OCI-LY7 (cell line): ENCODE measurements around the gene CLGN. TPM values are rescaled to one million over a fixed set of nuclear protein-coding genes. Genes with fewer than 3 reads are reported as not detected.

Source experiments
- BruUV-seq: library from RNA; stranded (reverse); fragments of 400-500 nt; replicated peaks from 2 replicates; lab custom pipeline; 2021; lab: Mats Ljungman, UMichigan
- CTCF ChIA-PET: fragments of 300-600 bp; sonication (Branson Sonifier 250); formaldehyde crosslinking; loops from one replicate; lab custom pipeline; 2022; ENCODE audit warnings: antibody characterized with exemption; ENCODE audit not compliant: unreplicated experiment; lab: Charles Lee
- POLR2A ChIA-PET: fragments of 300-600 bp; sonication (Branson Sonifier 250); formaldehyde crosslinking; loops from one replicate; lab custom pipeline; 2022; ENCODE audit warnings: antibody characterized with exemption; lab: Charles Lee
- DNase-seq: peaks from one replicate; pipeline ENCODE4 v3.0.0-alpha.2; 2015; ENCODE audit warnings: low spot score
- H2AFZ ChIP-seq: fragments of 200-600 bp; sonication (generic), shearing (Covaris generic); 2 replicates; pipeline ENCODE4 v1.6.1; 2014; ENCODE audit warnings: mild to moderate bottlenecking, antibody characterized with exemption, low read length, moderate library complexity
- H3K27ac ChIP-seq: fragments of 200-600 bp; sonication (generic); 2 replicates; pipeline ENCODE4 v1.5.1; 2014; ENCODE audit warnings: mixed run types, low read depth, mild to moderate bottlenecking, moderate library complexity, low read length, inconsistent platforms; ENCODE audit not compliant: poor library complexity, severe bottlenecking
- H3K36me3 ChIP-seq: fragments of 200-600 bp; sonication (generic); 2 replicates; pipeline ENCODE4 v1.6.1; 2014; ENCODE audit warnings: mild to moderate bottlenecking, antibody characterized with exemption, low read length, moderate library complexity, mixed read lengths; ENCODE audit not compliant: insufficient read depth
- H3K4me1 ChIP-seq: fragments of 200-600 bp; sonication (generic); 2 replicates; pipeline ENCODE4 v1.5.1; 2014; ENCODE audit warnings: mild to moderate bottlenecking, low read length; ENCODE audit not compliant: insufficient read depth, poor library complexity, severe bottlenecking
- H3K4me2 ChIP-seq: fragments of 200-600 bp; sonication (generic); 2 replicates; pipeline ENCODE4 v1.6.1; 2014; ENCODE audit warnings: mild to moderate bottlenecking, low read length
- H3K4me3 ChIP-seq: fragments of 200-600 bp; sonication (generic); 2 replicates; pipeline ENCODE4 v1.5.1; 2014; ENCODE audit warnings: mild to moderate bottlenecking, low read depth, low read length; ENCODE audit not compliant: poor library complexity, severe bottlenecking
- H3K79me2 ChIP-seq: fragments of 200-600 bp; sonication (generic); 2 replicates; pipeline ENCODE4 v1.6.1; 2016; ENCODE audit warnings: low read depth, mild to moderate bottlenecking, low read length, moderate library complexity, mixed read lengths; ENCODE audit not compliant: insufficient read depth
- H3K9me2 ChIP-seq: fragments of 200-600 bp; sonication (generic); 2 replicates; pipeline ENCODE4 v1.6.1; 2016; ENCODE audit warnings: mild to moderate bottlenecking, low read length, mixed read lengths; ENCODE audit not compliant: insufficient read depth
- H3K9me3 ChIP-seq: fragments of 200-600 bp; sonication (generic); 2 replicates; pipeline ENCODE4 v1.6.1; 2014; ENCODE audit warnings: mild to moderate bottlenecking, mixed run types, low read length, mixed read lengths
- H4K20me1 ChIP-seq: fragments of 200-600 bp; sonication (generic); 2 replicates; pipeline ENCODE4 v1.6.1; 2014; ENCODE audit warnings: mild to moderate bottlenecking, antibody characterized with exemption, low read length, moderate library complexity, mixed read lengths; ENCODE audit not compliant: insufficient read depth
- EZH2phosphoT487 ChIP-seq: fragments of 200-600 bp; sonication (generic); IDR thresholded peaks from 2 replicates; pipeline ENCODE4 v1.6.1; 2018; ENCODE audit warnings: low read depth, borderline replicate concordance, mild to moderate bottlenecking, mixed run types, antibody characterized with exemption, low read length, moderate library complexity, mixed read lengths
- intact Hi-C: fragments of 100-400 bp; cut with micrococcal nuclease; formaldehyde crosslinking; loops from one replicate; pipeline ENCODE4 v1.10.0; 2022; ENCODE audit not compliant: unreplicated experiment
- total RNA-seq, 2 experiments: library from RNA; depleted of rRNA in 1 of 2; stranded (reverse); fragments of >200 nt in 1 of 2; shearing (Covaris generic) in 1 of 2; gene quantifications; 2 replicates each; pipeline ENCODE4 v1.2.3, GENCODE V29; 2014 to 2022
- TF ChIP-seq, protein P1 (sequence below): fragments of 200-600 bp; sonication (generic); conservative IDR thresholded peaks from 2 replicates; pipeline ENCODE4 v1.5.1; 2014; ENCODE audit warnings: mild to moderate bottlenecking, antibody characterized with exemption, low read length, moderate library complexity, mixed read lengths

The CLGN gene
- total RNA-seq, 2 experiments from 2014 or later = 1.1 to 2.5 TPM

DNA sequence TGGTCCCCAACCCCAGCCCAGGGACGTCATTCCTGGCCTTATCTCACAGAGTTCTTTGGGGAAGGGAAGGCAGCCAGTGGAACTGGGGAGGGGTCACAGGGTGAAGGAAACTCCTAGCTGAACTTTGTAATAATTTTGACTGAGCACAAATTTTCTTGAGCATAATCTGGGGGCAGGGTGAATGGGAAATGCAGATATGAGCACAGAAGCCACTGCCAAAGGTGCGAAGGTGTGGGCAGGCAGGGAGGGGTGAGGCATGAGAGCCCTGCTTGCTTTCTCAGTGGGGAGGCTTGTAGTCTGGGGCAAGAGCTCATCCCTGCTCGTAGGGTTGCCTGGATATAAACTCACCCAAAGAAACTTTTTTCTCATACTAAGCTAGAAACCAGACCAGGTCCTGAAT, 35.7 kb upstream of the CLGN start:
- Histone ChIP-seq H3K79me2 (no peaks in the 10 kb centered on the region), H3K9me2 (no peaks in the 10 kb centered on the region), H3K4me3 (no peak overlapping the region), H4K20me1 (no peaks in the 10 kb centered on the region), H3K36me3 (no peaks in the 10 kb centered on the region), H3K4me2 (no peak overlapping the region), H2AFZ (no peak overlapping the region), H3K4me1 (no peaks in the 10 kb centered on the region), H3K9me3 (no peaks in the 10 kb centered on the region), H3K27ac (no peak overlapping the region)
- DNase-seq = no peak
- TF ChIP-seq, protein P1, sequence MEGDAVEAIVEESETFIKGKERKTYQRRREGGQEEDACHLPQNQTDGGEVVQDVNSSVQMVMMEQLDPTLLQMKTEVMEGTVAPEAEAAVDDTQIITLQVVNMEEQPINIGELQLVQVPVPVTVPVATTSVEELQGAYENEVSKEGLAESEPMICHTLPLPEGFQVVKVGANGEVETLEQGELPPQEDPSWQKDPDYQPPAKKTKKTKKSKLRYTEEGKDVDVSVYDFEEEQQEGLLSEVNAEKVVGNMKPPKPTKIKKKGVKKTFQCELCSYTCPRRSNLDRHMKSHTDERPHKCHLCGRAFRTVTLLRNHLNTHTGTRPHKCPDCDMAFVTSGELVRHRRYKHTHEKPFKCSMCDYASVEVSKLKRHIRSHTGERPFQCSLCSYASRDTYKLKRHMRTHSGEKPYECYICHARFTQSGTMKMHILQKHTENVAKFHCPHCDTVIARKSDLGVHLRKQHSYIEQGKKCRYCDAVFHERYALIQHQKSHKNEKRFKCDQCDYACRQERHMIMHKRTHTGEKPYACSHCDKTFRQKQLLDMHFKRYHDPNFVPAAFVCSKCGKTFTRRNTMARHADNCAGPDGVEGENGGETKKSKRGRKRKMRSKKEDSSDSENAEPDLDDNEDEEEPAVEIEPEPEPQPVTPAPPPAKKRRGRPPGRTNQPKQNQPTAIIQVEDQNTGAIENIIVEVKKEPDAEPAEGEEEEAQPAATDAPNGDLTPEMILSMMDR = no peak
- no peak for TF ChIP-seq EZH2phosphoT487
- BruUV-seq = no TSS peak
- CTCF ChIA-PET = no interaction called here
- POLR2A ChIA-PET = interaction anchor here (1.4 kb wide), 1 partner anchor 32 kb away, joined by 4 read pairs; no protein-coding TSS in a partner anchor
- intact Hi-C loops = no loop called here

DNA sequence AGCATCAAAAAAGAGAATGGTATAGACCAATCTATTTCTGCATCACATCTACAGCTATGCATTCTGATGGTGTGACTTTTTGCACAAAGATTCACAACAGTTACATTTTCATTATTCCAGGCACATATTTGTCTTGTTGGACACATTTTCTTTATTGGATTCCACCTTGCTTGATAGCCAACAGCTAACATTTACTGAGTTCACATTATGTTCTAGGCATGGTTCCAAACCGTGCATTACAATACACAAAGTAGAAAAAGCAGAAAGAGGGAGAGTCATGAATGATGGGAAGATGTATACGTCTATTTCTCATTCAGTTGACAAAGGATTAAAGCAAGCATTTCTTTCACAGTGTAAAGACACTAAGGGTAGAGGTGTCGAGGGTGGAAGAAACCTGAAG, 22.9 kb upstream of the CLGN start:
- H3K27ac ChIP-seq = no peak overlapping the region
- no peaks in the 10 kb centered on the region for H4K20me1 ChIP-seq
- ChIA-PET CTCF (no interaction called here), POLR2A (no interaction called here)
- no peak overlapping the region for H2AFZ ChIP-seq
- no peaks in the 10 kb centered on the region for H3K9me2 ChIP-seq
- H3K4me2 ChIP-seq = no peak overlapping the region
- BruUV-seq = no TSS peak
- H3K79me2 ChIP-seq = no peaks in the 10 kb centered on the region
- H3K36me3 ChIP-seq = no peaks in the 10 kb centered on the region
- no peaks in the 10 kb centered on the region for H3K4me1 ChIP-seq
- no peak overlapping the region for H3K4me3 ChIP-seq
- no peaks in the 10 kb centered on the region for H3K9me3 ChIP-seq
- no peak for DNase-seq
- intact Hi-C loops = no loop called here
- TF ChIP-seq, protein P1 = no peak
- TF ChIP-seq EZH2phosphoT487 = no peak

DNA sequence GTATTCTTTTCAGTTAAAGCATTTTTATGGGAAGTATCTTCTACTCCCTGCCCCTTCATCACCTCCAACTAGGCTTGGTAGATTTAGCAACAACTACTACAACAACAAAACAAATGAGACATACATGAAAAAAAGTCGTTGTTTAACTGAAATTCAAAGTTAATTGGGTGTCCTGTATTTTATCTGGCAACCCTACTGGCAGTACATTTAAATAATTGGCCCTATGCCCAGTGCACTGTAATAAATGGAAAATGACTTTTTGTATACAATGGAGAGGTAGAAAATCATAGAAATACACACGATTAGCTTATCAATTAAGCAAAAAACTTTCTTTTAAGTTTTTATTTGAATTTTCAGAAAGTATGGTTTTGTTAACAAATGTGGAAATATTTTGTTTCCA, 21.4 kb upstream of the CLGN start:
- no peaks in the 10 kb centered on the region for H3K9me2 ChIP-seq
- no TSS peak for BruUV-seq
- no peak overlapping the region for H2AFZ ChIP-seq
- ChIA-PET CTCF (no interaction called here), POLR2A (no interaction called here)
- intact Hi-C loops = no loop called here
- H3K9me3 ChIP-seq = no peaks in the 10 kb centered on the region
- TF ChIP-seq EZH2phosphoT487 = no peak
- TF ChIP-seq, protein P1 = no peak
- no peak overlapping the region for H3K4me3 ChIP-seq
- no peak for DNase-seq
- no peaks in the 10 kb centered on the region for H3K79me2 ChIP-seq
- H3K4me1 ChIP-seq = no peaks in the 10 kb centered on the region
- H3K36me3 ChIP-seq = no peaks in the 10 kb centered on the region
- no peaks in the 10 kb centered on the region for H4K20me1 ChIP-seq
- H3K4me2 ChIP-seq = no peak overlapping the region
- no peak overlapping the region for H3K27ac ChIP-seq
